OCI-LY3 (cell line): ENCODE results near the gene ACER2.

Source experiments
- EZH2phosphoT487 ChIP-seq: fragments of 200-600 bp; shearing (Covaris generic); IDR thresholded peaks from 2 replicates; pipeline ENCODE4 v1.6.1; 2018; ENCODE audit warnings: antibody characterized with exemption, mixed run types, low read depth
- TF ChIP-seq, protein P1 (sequence below): fragments of 200-600, 300-600 bp; sonication (generic); IDR thresholded peaks from 2 replicates; pipeline ENCODE4 v1.5.1; 2014; ENCODE audit warnings: antibody characterized with exemption, low read length, low read depth

DNA sequence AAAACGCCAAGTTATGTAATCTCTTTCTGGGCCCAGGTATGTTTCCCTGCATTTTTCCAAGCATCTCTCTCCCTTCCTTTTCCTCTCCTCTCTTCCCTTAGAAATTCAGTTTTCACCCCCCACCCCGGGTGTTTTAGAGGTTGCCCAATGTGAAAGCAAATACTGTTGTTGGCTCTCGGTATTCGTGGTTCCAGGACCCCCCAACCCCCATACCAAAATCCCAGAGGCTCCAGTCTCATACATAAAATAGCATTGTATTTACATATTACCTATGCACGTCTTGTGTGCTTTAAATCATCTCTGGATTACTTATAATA lies 48.8 kb downstream of the ACER2 start:
- TF ChIP-seq, protein P1, sequence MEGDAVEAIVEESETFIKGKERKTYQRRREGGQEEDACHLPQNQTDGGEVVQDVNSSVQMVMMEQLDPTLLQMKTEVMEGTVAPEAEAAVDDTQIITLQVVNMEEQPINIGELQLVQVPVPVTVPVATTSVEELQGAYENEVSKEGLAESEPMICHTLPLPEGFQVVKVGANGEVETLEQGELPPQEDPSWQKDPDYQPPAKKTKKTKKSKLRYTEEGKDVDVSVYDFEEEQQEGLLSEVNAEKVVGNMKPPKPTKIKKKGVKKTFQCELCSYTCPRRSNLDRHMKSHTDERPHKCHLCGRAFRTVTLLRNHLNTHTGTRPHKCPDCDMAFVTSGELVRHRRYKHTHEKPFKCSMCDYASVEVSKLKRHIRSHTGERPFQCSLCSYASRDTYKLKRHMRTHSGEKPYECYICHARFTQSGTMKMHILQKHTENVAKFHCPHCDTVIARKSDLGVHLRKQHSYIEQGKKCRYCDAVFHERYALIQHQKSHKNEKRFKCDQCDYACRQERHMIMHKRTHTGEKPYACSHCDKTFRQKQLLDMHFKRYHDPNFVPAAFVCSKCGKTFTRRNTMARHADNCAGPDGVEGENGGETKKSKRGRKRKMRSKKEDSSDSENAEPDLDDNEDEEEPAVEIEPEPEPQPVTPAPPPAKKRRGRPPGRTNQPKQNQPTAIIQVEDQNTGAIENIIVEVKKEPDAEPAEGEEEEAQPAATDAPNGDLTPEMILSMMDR = no peak
- no peak for TF ChIP-seq EZH2phosphoT487
